Neural cell (in vitro differentiated cells): ENCODE results near the gene HNRNPAB.

Experiments used
- EZH2 ChIP-seq: fragments of 200-600, 300-800 bp; shearing (Covaris generic), sonication (generic); IDR thresholded peaks from 2 replicates; pipeline ENCODE4 v1.6.1; 2014; ENCODE audit warnings: antibody characterized with exemption, low read length, borderline replicate concordance, mild to moderate bottlenecking; ENCODE audit not compliant: insufficient read depth, poor library complexity, severe bottlenecking
- POLR2AphosphoS5 ChIP-seq: IDR thresholded peaks from 2 replicates; pipeline ENCODE4 v1.6.1; 2012
- RAD21 ChIP-seq: fragments of 450-650 bp; conservative IDR thresholded peaks from 2 replicates; pipeline ENCODE4 v1.6.1; 2014; ENCODE audit warnings: antibody characterized with exemption, mild to moderate bottlenecking, moderate library complexity
- SMC3 ChIP-seq: fragments of 450-650 bp; conservative IDR thresholded peaks from 2 replicates; pipeline ENCODE4 v1.6.1; 2014; ENCODE audit warnings: antibody characterized with exemption, mild to moderate bottlenecking, moderate library complexity; ENCODE audit not compliant: poor library complexity
- TF ChIP-seq, protein P1 (sequence below): fragments of 450-650 bp; IDR thresholded peaks from 2 replicates; pipeline ENCODE4 v1.5.1; 2014; ENCODE audit warnings: antibody characterized with exemption, mild to moderate bottlenecking, moderate library complexity; ENCODE audit not compliant: poor library complexity, severe bottlenecking

DNA sequence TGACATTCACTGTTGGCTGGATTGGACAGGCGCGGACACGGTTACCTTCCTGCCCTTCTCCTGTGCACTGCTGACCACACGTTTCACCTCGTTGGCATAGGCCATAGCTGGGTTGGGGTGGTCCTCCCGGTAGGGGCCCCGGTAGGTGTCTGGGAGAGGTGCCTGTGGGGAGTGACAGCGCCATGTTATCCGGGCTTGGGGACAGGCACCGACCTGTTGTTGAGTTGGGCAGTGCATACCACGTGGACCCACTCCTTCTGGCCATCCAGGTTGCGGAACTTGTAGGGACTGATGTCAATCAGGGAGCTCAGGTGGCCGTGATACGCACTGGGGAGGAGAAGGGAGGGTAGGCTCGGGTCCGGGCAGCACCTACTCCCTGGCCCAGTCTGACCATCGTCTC, 20.1 kb downstream of the HNRNPAB start:
- TF ChIP-seq, protein P1, sequence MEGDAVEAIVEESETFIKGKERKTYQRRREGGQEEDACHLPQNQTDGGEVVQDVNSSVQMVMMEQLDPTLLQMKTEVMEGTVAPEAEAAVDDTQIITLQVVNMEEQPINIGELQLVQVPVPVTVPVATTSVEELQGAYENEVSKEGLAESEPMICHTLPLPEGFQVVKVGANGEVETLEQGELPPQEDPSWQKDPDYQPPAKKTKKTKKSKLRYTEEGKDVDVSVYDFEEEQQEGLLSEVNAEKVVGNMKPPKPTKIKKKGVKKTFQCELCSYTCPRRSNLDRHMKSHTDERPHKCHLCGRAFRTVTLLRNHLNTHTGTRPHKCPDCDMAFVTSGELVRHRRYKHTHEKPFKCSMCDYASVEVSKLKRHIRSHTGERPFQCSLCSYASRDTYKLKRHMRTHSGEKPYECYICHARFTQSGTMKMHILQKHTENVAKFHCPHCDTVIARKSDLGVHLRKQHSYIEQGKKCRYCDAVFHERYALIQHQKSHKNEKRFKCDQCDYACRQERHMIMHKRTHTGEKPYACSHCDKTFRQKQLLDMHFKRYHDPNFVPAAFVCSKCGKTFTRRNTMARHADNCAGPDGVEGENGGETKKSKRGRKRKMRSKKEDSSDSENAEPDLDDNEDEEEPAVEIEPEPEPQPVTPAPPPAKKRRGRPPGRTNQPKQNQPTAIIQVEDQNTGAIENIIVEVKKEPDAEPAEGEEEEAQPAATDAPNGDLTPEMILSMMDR: no peak
- no peak for TF ChIP-seq RAD21
- no peak for TF ChIP-seq POLR2AphosphoS5
- TF ChIP-seq EZH2: no peak
- no peak for TF ChIP-seq SMC3
